ENCODE results near the gene MREG. TPM values are rescaled to one million over a fixed set of nuclear protein-coding genes. Genes with fewer than 3 reads are reported as not detected.

The MREG gene
- total and polyA plus RNA-seq, 9 of the 15 experiments (the other 6 are each of a cell fraction or from before 2014, with no cell fraction given) = 0.77 to 3.8 (median 2.3) TPM

DNA sequence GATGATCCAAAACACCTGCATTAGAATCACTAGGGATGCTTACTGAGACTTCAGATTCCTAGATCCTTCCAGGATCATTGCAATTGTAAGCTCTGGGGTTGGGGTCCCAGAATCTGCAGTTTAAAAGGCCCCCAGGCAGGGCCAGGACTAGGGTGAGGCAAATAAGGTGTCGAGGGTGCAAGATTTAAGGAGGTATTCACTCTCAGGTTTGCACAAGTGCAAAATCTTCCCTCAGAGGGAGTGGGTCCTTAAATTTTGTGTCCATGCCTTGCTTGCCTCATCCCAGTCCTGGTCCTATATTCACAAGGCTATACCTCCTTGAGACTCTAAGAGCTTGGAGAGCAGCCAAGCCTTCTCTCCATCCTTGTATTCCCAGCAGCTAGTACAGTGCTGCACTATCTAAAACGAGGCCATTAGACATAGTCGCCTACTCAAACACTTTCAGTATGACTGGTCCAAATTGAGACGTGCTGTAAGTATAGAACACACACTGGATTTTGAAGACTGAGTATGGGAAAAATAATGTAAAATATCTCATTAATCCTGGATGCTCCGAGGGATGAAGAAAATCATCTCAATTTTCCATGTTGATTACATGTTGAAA is 31.6 kb upstream of the MREG start:
- POLR2A ChIA-PET = interaction anchor here (0.8 kb wide), 1 partner anchor 22 kb away, joined by 3 read pairs; no protein-coding TSS in a partner anchor
- no peaks in the 10 kb centered on the region for H3K79me2 ChIP-seq (ENCODE audit: control insufficient read depth, insufficient read depth, low read length)
- no peaks in the 10 kb centered on the region for H3K27me3 ChIP-seq (ENCODE audit: control insufficient read depth in 2 of 2, insufficient read depth in 2 of 2, low read length in 2 of 2)
- H3K4me3 ChIP-seq = no peak overlapping the region
- H4K20me1 ChIP-seq (replicated peaks; ENCODE audit: control insufficient read depth, insufficient read depth, low read length) = no peaks in the 10 kb centered on the region
- no TSS peak for BruUV-seq (replicated peaks)
- in situ Hi-C loops (cut with MboI) = no loop called here
- CTCF ChIA-PET (ENCODE audit: low intra/inter-chr PET ratio) = no interaction called here
- H3K27ac ChIP-seq (ENCODE audit: extremely low read depth, low read depth, low read length) = no peak overlapping the region
- no peaks in the 10 kb centered on the region for H3K36me3 ChIP-seq (ENCODE audit: control insufficient read depth, insufficient read depth, low read length)
- no peaks in the 10 kb centered on the region; a peak in 1 of 5 replicates for H3K4me1 ChIP-seq (replicated peaks in 1 of 2; ENCODE audit: control insufficient read depth in 2 of 2, insufficient read depth in 2 of 2, low read length in 2 of 2)
- ATAC-seq (no peak), DNase-seq (ENCODE audit: extremely low read depth in 1 of 4, low spot score in 3 of 4) (no peak), FAIRE-seq (no peak)
- no peak overlapping the region for H3K4me2 ChIP-seq (ENCODE audit: insufficient read depth, low read length)
- no peaks in the 10 kb centered on the region for H3K9me3 ChIP-seq (replicated peaks; ENCODE audit: control insufficient read depth, insufficient read depth, low read depth, low read length)
- H3K9ac ChIP-seq (ENCODE audit: insufficient read depth in 1 of 2, low read depth in 2 of 2, low read length in 2 of 2) = no peak overlapping the region
- H2AFZ ChIP-seq (ENCODE audit: low read depth, low read length) = no peak overlapping the region
- H3K9me1 ChIP-seq (ENCODE audit: control insufficient read depth, insufficient read depth, low read length) = peaks cover 3% of the 10 kb centered on the region
- intact Hi-C loops (cut with micrococcal nuclease) = no loop called here
- 22% methylated on average over 5 of the region's 5 CpGs for WGBS (ENCODE audit: insufficient coverage, low coverage, missing lambda C conversion rate)
- no peak for TF ChIP-seq KAT8 (IDR thresholded peaks at IDR 0.05; ENCODE audit: low read depth)
- TF ChIP-seq ZNF174 (CRISPR knock-in tag; IDR thresholded peaks at IDR 0.05) = no peak
- no peak for TF ChIP-seq ZNF717 (CRISPR knock-in tag; IDR thresholded peaks at IDR 0.05)
- TF ChIP-seq SMARCA4 (IDR thresholded peaks at IDR 0.05) = no peak
- TF ChIP-seq, protein P1, sequence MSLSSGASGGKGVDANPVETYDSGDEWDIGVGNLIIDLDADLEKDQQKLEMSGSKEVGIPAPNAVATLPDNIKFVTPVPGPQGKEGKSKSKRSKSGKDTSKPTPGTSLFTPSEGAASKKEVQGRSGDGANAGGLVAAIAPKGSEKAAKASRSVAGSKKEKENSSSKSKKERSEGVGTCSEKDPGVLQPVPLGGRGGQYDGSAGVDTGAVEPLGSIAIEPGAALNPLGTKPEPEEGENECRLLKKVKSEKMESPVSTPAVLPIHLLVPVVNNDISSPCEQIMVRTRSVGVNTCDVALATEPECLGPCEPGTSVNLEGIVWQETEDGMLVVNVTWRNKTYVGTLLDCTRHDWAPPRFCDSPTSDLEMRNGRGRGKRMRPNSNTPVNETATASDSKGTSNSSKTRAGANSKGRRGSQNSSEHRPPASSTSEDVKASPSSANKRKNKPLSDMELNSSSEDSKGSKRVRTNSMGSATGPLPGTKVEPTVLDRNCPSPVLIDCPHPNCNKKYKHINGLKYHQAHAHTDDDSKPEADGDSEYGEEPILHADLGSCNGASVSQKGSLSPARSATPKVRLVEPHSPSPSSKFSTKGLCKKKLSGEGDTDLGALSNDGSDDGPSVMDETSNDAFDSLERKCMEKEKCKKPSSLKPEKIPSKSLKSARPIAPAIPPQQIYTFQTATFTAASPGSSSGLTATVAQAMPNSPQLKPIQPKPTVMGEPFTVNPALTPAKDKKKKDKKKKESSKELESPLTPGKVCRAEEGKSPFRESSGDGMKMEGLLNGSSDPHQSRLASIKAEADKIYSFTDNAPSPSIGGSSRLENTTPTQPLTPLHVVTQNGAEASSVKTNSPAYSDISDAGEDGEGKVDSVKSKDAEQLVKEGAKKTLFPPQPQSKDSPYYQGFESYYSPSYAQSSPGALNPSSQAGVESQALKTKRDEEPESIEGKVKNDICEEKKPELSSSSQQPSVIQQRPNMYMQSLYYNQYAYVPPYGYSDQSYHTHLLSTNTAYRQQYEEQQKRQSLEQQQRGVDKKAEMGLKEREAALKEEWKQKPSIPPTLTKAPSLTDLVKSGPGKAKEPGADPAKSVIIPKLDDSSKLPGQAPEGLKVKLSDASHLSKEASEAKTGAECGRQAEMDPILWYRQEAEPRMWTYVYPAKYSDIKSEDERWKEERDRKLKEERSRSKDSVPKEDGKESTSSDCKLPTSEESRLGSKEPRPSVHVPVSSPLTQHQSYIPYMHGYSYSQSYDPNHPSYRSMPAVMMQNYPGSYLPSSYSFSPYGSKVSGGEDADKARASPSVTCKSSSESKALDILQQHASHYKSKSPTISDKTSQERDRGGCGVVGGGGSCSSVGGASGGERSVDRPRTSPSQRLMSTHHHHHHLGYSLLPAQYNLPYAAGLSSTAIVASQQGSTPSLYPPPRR (CRISPR knock-in tag; IDR thresholded peaks at IDR 0.05; ENCODE audit: borderline replicate concordance) = no peak
- no peak for TF ChIP-seq SAFB (IDR thresholded peaks at IDR 0.05; ENCODE audit: borderline replicate concordance, low read depth, low read length)
- TF ChIP-seq ZBTB7A (IDR thresholded peaks at IDR 0.05; ENCODE audit: borderline replicate concordance, control insufficient read depth, low read depth, low read length) = no peak
- TF ChIP-seq TCF3 (CRISPR knock-in tag; IDR thresholded peaks at IDR 0.05) = no peak
- no peak for TF ChIP-seq SAFB2 (IDR thresholded peaks at IDR 0.05; ENCODE audit: borderline replicate concordance, low read depth, low read length, severe bottlenecking)
- TF ChIP-seq CREB3L1 (IDR thresholded peaks at IDR 0.05; ENCODE audit: borderline replicate concordance, low read depth) = no peak
- TF ChIP-seq, protein P2, sequence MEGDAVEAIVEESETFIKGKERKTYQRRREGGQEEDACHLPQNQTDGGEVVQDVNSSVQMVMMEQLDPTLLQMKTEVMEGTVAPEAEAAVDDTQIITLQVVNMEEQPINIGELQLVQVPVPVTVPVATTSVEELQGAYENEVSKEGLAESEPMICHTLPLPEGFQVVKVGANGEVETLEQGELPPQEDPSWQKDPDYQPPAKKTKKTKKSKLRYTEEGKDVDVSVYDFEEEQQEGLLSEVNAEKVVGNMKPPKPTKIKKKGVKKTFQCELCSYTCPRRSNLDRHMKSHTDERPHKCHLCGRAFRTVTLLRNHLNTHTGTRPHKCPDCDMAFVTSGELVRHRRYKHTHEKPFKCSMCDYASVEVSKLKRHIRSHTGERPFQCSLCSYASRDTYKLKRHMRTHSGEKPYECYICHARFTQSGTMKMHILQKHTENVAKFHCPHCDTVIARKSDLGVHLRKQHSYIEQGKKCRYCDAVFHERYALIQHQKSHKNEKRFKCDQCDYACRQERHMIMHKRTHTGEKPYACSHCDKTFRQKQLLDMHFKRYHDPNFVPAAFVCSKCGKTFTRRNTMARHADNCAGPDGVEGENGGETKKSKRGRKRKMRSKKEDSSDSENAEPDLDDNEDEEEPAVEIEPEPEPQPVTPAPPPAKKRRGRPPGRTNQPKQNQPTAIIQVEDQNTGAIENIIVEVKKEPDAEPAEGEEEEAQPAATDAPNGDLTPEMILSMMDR (IDR thresholded peaks at IDR 0.05 in 2 of 3, conservative IDR thresholded peaks at IDR 0.05 in 1 of 3; ENCODE audit: insufficient read depth in 2 of 3, low read depth in 1 of 3, low read length in 3 of 3) = no peak

Measured in K562 (cell line).